Activated CD4-positive, alpha-beta T cell treated with anti-CD3 and anti-CD28 coated beads, Interleukin-2, Interleukin-4, amounts not matched to agents 100 ng/mL and 50 ng/mL, durations not matched to agents 16 hours and 8 hours (primary cell): Measurements from ENCODE around the gene EDA.
A peak's percentile ranks its signal among the peaks of the same experiment; 100 is the strongest.

Source experiments
- DNase-seq: peaks from one replicate; pipeline ENCODE4 v3.0.0-alpha.2; 2020; ENCODE audit warnings: low spot score

The EDA gene

GRCh38 chrX:70026851-70027200 lies 410.9 kb downstream of the EDA start:
- DNase-seq, result no peak

- DNase-seq, result no peak
Measured at GRCh38 chrX:70029863-70030262, 413.9 kb downstream of the EDA start.

GRCh38 chrX:70030301-70030767 lies 414.4 kb downstream of the EDA start:
- DNase-seq, result peak; percentile 73

- DNase-seq, result no peak
Measured at GRCh38 chrX:70032792-70033191, 416.9 kb downstream of the EDA start.

GRCh38 chrX:70033348-70034051 lies 417.6 kb downstream of the EDA start:
- peak; percentile 24 for DNase-seq

- no peak for DNase-seq
Measured at GRCh38 chrX:70034646-70035045, 418.7 kb downstream of the EDA start.

- DNase-seq, result no peak
Measured at GRCh38 chrX:70038515-70038914, 422.6 kb downstream of the EDA start.

- DNase-seq, result no peak
Measured at GRCh38 chrX:70038951-70039350, 423.0 kb downstream of the EDA start.

- no peak for DNase-seq
Measured at GRCh38 chrX:70039758-70040157, 423.8 kb downstream of the EDA start.

- no peak for DNase-seq
Measured at GRCh38 chrX:70041993-70042392, 426.1 kb downstream of the EDA start.

GRCh38 chrX:70042399-70043371 lies 426.8 kb downstream of the EDA start:
- DNase-seq, result no peak

GRCh38 chrX:70043685-70044084 lies 427.8 kb downstream of the EDA start:
- no peak for DNase-seq

GRCh38 chrX:70044541-70045245 lies 428.8 kb downstream of the EDA start:
- no peak for DNase-seq

- no peak for DNase-seq
Measured at GRCh38 chrX:70046978-70047377, 431.1 kb downstream of the EDA start.

GRCh38 chrX:70049406-70049805 lies 433.5 kb downstream of the EDA start:
- DNase-seq, result no peak

- no peak for DNase-seq
Measured at GRCh38 chrX:70049925-70050324, 434.0 kb downstream of the EDA start, which contains the start of gene AWAT2. Gene AWAT2, minus strand, starts transcription at chrX:70049938. Its CDS starts 6 bp downstream, at chrX:70049932.

- no peak for DNase-seq
Measured at GRCh38 chrX:70052895-70053615, 437.1 kb downstream of the EDA start.

- no peak for DNase-seq
Measured at GRCh38 chrX:70054391-70054790, 438.5 kb downstream of the EDA start.

- DNase-seq, result no peak
Measured at GRCh38 chrX:70062076-70062475, 446.2 kb downstream of the EDA start, which contains the start of gene OTUD6A. Gene OTUD6A, plus strand, starts transcription at chrX:70062457. Its CDS starts 68 bp downstream, at chrX:70062525.

GRCh38 chrX:70062961-70063550 lies 447.1 kb downstream of the EDA start:
- DNase-seq, result no peak

- no peak for DNase-seq
Measured at GRCh38 chrX:70066646-70067045, 450.7 kb downstream of the EDA start.
